Measurements from ENCODE around the gene MMP24. TPM values are rescaled to one million over a fixed set of nuclear protein-coding genes. Genes with fewer than 3 reads are reported as not detected.
"Not testable (repeated sequence)": the region's sequence is repeated elsewhere in the genome, so short reads cannot be mapped to it uniquely, and the experiment has no call there.

The MMP24 gene
- total and polyA plus RNA-seq, 4 experiments from 2014 or later = 0.07 to 0.19 (median 0.09) TPM

DNA sequence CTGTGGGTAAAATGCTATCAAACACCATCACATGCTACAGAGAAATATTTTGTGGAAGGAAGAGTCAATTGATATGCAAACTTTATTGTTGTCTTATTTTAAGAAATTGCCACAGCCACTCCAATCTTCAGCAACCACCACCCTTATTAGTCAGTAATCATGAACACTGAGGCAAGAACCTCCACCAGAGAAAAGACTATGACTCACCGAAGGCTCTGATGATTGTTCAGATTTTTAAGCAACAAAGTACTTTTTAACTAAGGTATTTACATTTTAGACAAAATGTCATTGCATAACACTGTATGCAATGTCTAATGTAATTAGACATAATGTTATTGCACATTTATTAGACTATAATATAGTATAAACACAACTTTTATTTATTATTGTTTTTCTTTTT is 26.2 kb upstream of the MMP24 start:
- Mint-ChIP-seq H3K9me3 (peaks cover 0 to 24% (median 14%) of the 10 kb centered on the region in 8 donors), H3K36me3 (peaks cover 16 to 31% of the 10 kb centered on the region in 2 donors), H3K27me3 (no peaks in the 10 kb centered on the region), H3K4me1 (no peaks in the 10 kb centered on the region), H3K27ac (no peak overlapping the region), H3K4me3 (no peak overlapping the region)
- no peaks in the 10 kb centered on the region for H3K27me3 ChIP-seq (ENCODE audit: insufficient read depth, low read length)
- intact Hi-C loops (cut with micrococcal nuclease) = no loop called here
- no peaks in the 10 kb centered on the region for H3K9me3 ChIP-seq (ENCODE audit: control insufficient read depth in 1 of 2, low read length in 2 of 2)
- no peaks in the 10 kb centered on the region for H3K4me1 ChIP-seq (ENCODE audit: insufficient read depth, low read length)
- DNase-seq = no peak
- CTCF ChIA-PET (ENCODE audit: partially characterized antibody) = no interaction called here
- POLR2A ChIA-PET (ENCODE audit: partially characterized antibody) = no interaction called here
- no peak overlapping the region for H3K4me3 ChIP-seq (ENCODE audit: low read length in 2 of 2)
- H3K36me3 ChIP-seq (ENCODE audit: insufficient read depth, low read length) = no peaks in the 10 kb centered on the region
- no peak overlapping the region for H3K27ac ChIP-seq (ENCODE audit: low read depth, low read length)

DNA sequence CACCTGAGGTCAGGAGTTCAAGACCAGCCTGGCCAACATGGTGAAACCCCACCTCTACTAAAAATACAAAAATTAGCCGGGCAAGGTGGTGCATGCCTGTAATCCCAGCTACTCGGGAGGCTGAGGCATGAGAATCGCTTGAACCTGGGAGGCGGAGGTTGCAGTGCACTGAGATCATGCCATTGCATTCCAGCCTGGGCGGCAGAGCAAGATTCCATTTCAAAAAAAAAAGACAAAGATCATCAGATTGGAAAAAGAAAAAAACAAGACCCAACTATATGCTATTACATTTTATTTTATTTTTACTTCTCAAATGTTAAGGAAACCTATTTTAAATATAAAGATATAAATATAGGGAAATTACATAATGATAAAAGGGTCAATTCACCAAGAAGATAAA is 25.0 kb upstream of the MMP24 start:
- CTCF ChIA-PET (ENCODE audit: partially characterized antibody); intact Hi-C loops (cut with micrococcal nuclease); POLR2A ChIA-PET (ENCODE audit: partially characterized antibody): not testable (repeated sequence)

DNA sequence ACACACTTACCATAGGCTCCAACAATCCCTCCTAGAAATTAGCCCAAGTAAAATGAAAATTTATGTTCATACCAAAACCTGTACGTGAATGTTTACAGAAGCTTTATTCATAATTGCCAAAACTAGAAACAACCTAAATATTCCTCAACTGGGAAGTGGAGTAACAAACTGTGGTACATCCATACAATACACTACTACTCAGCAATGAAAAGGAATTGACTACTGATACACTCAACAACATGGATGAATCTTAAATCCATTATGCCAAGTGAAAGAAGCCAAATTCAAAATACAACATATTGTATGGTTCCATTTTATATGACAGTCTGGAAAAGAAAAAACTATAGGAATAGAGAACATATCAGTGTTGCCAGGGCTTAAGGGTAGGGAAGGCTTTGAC is 19.7 kb upstream of the MMP24 start:
- Mint-ChIP-seq H3K4me1 (no peaks in the 10 kb centered on the region), H3K27ac (peak overlapping the region in 1 of 7 donors; percentile 2), H3K4me3 (no peak overlapping the region), H3K9me3 (no peaks in the 10 kb centered on the region), H3K36me3 (peaks cover 0 to 3% of the 10 kb centered on the region in 2 donors), H3K27me3 (no peaks in the 10 kb centered on the region)
- ChIA-PET CTCF (ENCODE audit: partially characterized antibody) (interaction anchor here (1.2 to 6.7 kb wide), 5 partner anchors 19 to 371 kb away, joined by 3 to 81 read pairs (median 3); partner anchors contain the start of gene TRPC4AP), POLR2A (ENCODE audit: partially characterized antibody) (interaction anchor here (1.2 kb wide), 2 partner anchors 60 to 62 kb away, joined by 3 to 4 read pairs; partner anchors contain the start of gene EDEM2)
- no peaks in the 10 kb centered on the region for H3K36me3 ChIP-seq (ENCODE audit: insufficient read depth, low read length)
- no peaks in the 10 kb centered on the region for H3K9me3 ChIP-seq (ENCODE audit: control insufficient read depth in 1 of 2, low read length in 2 of 2)
- H3K27me3 ChIP-seq (ENCODE audit: insufficient read depth, low read length) = no peaks in the 10 kb centered on the region
- intact Hi-C loops (cut with micrococcal nuclease) = no loop called here
- H3K27ac ChIP-seq (ENCODE audit: low read depth, low read length) = no peak overlapping the region
- no peak for DNase-seq
- H3K4me1 ChIP-seq (ENCODE audit: insufficient read depth, low read length) = no peaks in the 10 kb centered on the region
- H3K4me3 ChIP-seq (ENCODE audit: low read length in 2 of 2) = no peak overlapping the region

More for the DNA sequence above, 25.0 kb upstream of the MMP24 start:
- not testable (repeated sequence) for H3K27me3 Mint-ChIP-seq; H3K27me3 ChIP-seq (ENCODE audit: insufficient read depth, low read length); H3K4me3 ChIP-seq (ENCODE audit: low read length in 2 of 2); H3K4me1 ChIP-seq (ENCODE audit: insufficient read depth, low read length); H3K27ac ChIP-seq (ENCODE audit: low read depth, low read length); H3K27ac Mint-ChIP-seq; H3K4me1 Mint-ChIP-seq; H3K4me3 Mint-ChIP-seq; H3K9me3 ChIP-seq (ENCODE audit: control insufficient read depth in 1 of 2, low read length in 2 of 2); DNase-seq; H3K36me3 ChIP-seq (ENCODE audit: insufficient read depth, low read length)
- Mint-ChIP-seq H3K9me3 (peaks cover 0 to 20% (median 9%) of the 10 kb centered on the region in 8 donors), H3K36me3 (peaks cover 16 to 27% of the 10 kb centered on the region in 2 donors)

DNA sequence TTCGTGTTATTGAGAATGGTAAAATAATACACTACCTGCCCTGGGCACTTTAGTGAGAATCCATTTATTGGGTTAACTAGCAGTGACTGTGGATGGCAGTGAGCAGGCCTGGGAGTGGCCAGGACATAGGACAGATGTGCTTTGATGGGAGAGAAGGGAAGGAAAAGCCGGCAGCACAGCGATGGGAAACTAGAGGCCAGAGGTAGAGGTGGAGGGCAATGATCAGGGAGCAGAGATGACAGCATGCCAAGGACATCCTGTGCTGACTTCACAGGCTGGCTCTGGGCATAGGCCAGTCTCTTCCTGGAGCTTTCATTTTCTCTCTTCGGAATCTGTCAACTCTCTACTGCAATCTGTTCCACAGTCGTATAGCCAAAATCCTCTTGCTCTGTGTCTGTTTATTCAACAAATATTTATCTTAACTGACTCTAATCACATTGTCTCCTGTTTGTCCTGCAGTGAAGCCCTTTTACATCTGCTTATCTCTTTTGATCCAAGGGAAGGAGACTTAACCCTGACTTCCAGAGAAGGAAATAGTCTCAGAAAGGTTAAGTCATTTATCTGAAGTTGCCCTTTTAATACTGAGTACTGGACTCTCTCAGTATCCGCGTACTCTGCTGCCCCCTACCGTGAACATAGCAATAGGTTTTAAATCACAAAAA is 18.4 kb upstream of the MMP24 start:
- Histone ChIP-seq H3K36me3 (ENCODE audit: insufficient read depth, low read length) (no peaks in the 10 kb centered on the region), H3K9me3 (ENCODE audit: control insufficient read depth in 1 of 2, low read length in 2 of 2) (no peaks in the 10 kb centered on the region), H3K27me3 (ENCODE audit: insufficient read depth, low read length) (no peaks in the 10 kb centered on the region), H3K4me1 (ENCODE audit: insufficient read depth, low read length) (no peaks in the 10 kb centered on the region), H3K27ac (ENCODE audit: low read depth, low read length) (no peak overlapping the region), H3K4me3 (ENCODE audit: low read length in 2 of 2) (no peak overlapping the region)
- ChIA-PET POLR2A (ENCODE audit: partially characterized antibody) (interaction anchor here (0.6 to 1.2 kb wide), 4 partner anchors 29 to 63 kb away, joined by 3 to 5 read pairs (median 4); partner anchors contain the start of gene EDEM2), CTCF (ENCODE audit: partially characterized antibody) (interaction anchor here (0.7 to 6.7 kb wide), 11 partner anchors 9 to 376 kb away, joined by 3 to 81 read pairs (median 4); partner anchors contain the start of genes EDEM2 and TRPC4AP)
- intact Hi-C loops (cut with micrococcal nuclease) = loop anchor here (1.0 kb wide), 2 partner anchors 112 to 334 kb away; no protein-coding TSS in a partner anchor
- no peaks in the 10 kb centered on the region for H3K4me1 Mint-ChIP-seq
- no peak overlapping the region for H3K27ac Mint-ChIP-seq
- H3K9me3 Mint-ChIP-seq = no peaks in the 10 kb centered on the region
- H3K4me3 Mint-ChIP-seq = no peak overlapping the region
- DNase-seq = peak; percentile 69 to 78 (median 74)
- no peaks in the 10 kb centered on the region for H3K27me3 Mint-ChIP-seq
- peaks cover 0 to 5% of the 10 kb centered on the region in 2 donors for H3K36me3 Mint-ChIP-seq

DNA sequence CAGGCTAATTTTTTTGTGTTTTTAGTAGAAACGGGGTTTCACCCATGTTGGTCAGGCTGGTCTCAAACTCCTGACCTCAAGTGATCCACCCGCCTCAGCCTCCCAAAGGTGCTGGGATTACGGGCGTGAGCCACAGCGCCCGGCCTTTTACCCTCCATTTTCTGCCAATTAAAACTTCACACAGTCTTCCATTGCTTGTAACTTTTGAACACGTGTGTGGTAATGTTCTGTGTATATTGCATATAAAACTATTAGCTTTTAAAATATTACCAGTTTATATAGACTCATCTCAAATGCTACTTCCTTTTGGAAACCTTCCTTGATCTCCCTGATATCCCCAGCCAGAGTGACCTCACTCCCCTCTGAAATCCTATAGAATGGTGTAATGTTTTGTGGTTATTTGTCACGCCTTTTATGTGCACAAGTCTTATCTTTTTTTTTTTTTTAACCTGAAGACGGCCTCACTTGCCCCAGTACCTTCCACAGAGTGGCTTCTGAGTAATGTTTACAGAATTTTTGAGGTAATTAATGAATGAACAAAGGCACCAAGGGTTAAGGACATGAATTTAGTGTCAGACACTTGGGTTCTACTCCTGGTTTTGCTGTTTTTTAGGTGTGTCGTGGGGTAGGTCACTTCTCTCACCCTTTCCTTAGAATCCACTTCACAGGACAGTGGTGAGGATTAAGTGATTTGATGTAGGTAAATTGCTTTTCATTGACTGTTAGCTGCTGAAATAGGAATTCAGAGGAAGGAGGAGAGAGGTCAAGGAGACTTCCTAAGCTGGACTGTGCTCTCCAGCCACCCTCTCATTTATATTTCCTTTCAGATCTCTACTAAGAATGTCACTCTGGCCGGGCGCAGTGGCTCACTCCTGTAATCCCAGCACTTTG is 11.2 kb upstream of the MMP24 start:
- H3K27ac ChIP-seq (ENCODE audit: low read depth, low read length) = no peak overlapping the region
- H3K4me1 Mint-ChIP-seq = no peaks in the 10 kb centered on the region
- ChIA-PET CTCF (ENCODE audit: partially characterized antibody) (no interaction called here), POLR2A (ENCODE audit: partially characterized antibody) (no interaction called here)
- H3K4me3 Mint-ChIP-seq = no peak overlapping the region
- no peaks in the 10 kb centered on the region for H3K9me3 Mint-ChIP-seq
- H3K27ac Mint-ChIP-seq = no peak overlapping the region
- no peak overlapping the region for H3K4me3 ChIP-seq (ENCODE audit: low read length in 2 of 2)
- no peaks in the 10 kb centered on the region for H3K36me3 ChIP-seq (ENCODE audit: insufficient read depth, low read length)
- no peak for DNase-seq
- no peaks in the 10 kb centered on the region for H3K9me3 ChIP-seq (ENCODE audit: control insufficient read depth in 1 of 2, low read length in 2 of 2)
- H3K27me3 ChIP-seq (ENCODE audit: insufficient read depth, low read length) = no peaks in the 10 kb centered on the region
- intact Hi-C loops (cut with micrococcal nuclease) = no loop called here
- H3K27me3 Mint-ChIP-seq = no peaks in the 10 kb centered on the region
- H3K36me3 Mint-ChIP-seq = peaks cover 18% of the 10 kb centered on the region in 2 donors
- H3K4me1 ChIP-seq (ENCODE audit: insufficient read depth, low read length) = no peaks in the 10 kb centered on the region

DNA sequence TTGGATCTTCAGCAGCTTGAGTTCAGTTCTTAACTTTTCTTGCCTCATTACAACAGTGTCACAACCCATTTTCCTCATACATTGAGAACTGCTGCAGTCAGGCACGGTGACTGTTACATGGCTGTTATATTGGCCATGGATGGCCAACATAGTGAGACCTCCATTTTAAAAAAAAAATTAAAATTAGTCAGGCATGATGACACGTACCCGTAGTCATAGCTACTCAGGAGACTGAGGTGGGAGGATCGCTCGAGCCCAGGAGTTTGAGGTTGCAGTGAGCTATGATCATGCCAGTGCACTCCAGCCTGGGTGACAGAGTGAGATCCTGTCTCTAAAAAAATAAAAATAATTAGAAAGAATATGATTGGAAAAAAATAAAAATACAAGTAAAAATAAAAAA is 9.9 kb upstream of the MMP24 start:
- no peaks in the 10 kb centered on the region for H3K27me3 ChIP-seq (ENCODE audit: insufficient read depth, low read length)
- Mint-ChIP-seq H3K4me3 (no peak overlapping the region), H3K4me1 (no peaks in the 10 kb centered on the region), H3K9me3 (no peaks in the 10 kb centered on the region), H3K27me3 (no peaks in the 10 kb centered on the region), H3K27ac (no peak overlapping the region), H3K36me3 (peaks cover 18 to 22% of the 10 kb centered on the region in 2 donors)
- H3K27ac ChIP-seq (ENCODE audit: low read depth, low read length) = no peak overlapping the region
- no peaks in the 10 kb centered on the region for H3K36me3 ChIP-seq (ENCODE audit: insufficient read depth, low read length)
- ChIA-PET CTCF (ENCODE audit: partially characterized antibody) (interaction anchor here (0.8 to 2.0 kb wide), 4 partner anchors 8 to 382 kb away, joined by 3 to 9 read pairs (median 3); no protein-coding TSS in a partner anchor), POLR2A (ENCODE audit: partially characterized antibody) (interaction anchor here (0.6 kb wide), 1 partner anchor 22 kb away, joined by 3 read pairs; no protein-coding TSS in a partner anchor)
- no peaks in the 10 kb centered on the region for H3K4me1 ChIP-seq (ENCODE audit: insufficient read depth, low read length)
- no peaks in the 10 kb centered on the region for H3K9me3 ChIP-seq (ENCODE audit: control insufficient read depth in 1 of 2, low read length in 2 of 2)
- H3K4me3 ChIP-seq (ENCODE audit: low read length in 2 of 2) = no peak overlapping the region
- no peak for DNase-seq
- intact Hi-C loops (cut with micrococcal nuclease) = no loop called here

DNA sequence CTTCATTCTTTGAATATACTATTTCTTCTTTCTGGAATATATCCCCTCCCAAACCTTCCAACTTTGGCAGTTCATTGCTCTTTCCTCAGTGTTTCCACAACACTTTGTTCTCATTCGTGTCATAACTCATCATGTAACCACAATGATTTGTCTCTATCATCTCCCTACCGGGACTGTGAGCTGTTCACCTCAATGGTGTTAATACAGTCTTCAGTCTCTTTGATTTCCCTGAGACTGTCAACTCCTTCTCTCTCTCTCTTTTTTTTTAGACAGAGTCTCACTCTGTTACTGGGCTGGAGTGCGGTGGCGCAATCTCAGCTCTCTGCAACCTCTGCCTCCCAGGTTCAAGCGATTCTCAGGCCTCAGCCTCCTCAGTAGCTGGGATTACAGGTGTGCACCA is 2.5 kb upstream of the MMP24 start:
- no peak overlapping the region for H3K4me3 ChIP-seq (ENCODE audit: low read length in 2 of 2)
- no peak overlapping the region for H3K27ac ChIP-seq (ENCODE audit: low read depth, low read length)
- Mint-ChIP-seq H3K9me3 (peaks cover 0 to 3% (median 0%) of the 10 kb centered on the region in 8 donors), H3K36me3 (peaks cover 3 to 28% of the 10 kb centered on the region in 2 donors), H3K4me1 (peaks cover 4 to 16% (median 10%) of the 10 kb centered on the region in 4 donors), H3K4me3 (no peak overlapping the region), H3K27me3 (peaks cover 16 to 23% of the 10 kb centered on the region in 2 donors), H3K27ac (no peak overlapping the region)
- intact Hi-C loops (cut with micrococcal nuclease) = no loop called here
- H3K36me3 ChIP-seq (ENCODE audit: insufficient read depth, low read length) = no peaks in the 10 kb centered on the region
- DNase-seq = no peak
- POLR2A ChIA-PET (ENCODE audit: partially characterized antibody) = no interaction called here
- CTCF ChIA-PET (ENCODE audit: partially characterized antibody) = interaction anchor here (0.6 kb wide), 1 partner anchor 770 kb away, joined by 3 read pairs; no protein-coding TSS in a partner anchor
- H3K27me3 ChIP-seq (ENCODE audit: insufficient read depth, low read length) = peaks cover 8% of the 10 kb centered on the region
- peaks cover 8% of the 10 kb centered on the region for H3K4me1 ChIP-seq (ENCODE audit: insufficient read depth, low read length)
- no peaks in the 10 kb centered on the region for H3K9me3 ChIP-seq (ENCODE audit: control insufficient read depth in 1 of 2, low read length in 2 of 2)

Measured in CD4-positive, alpha-beta memory T cell (primary cell).